GM18870 (cell line): ENCODE results near the gene EEPD1.
"Not testable (repeated sequence)": the region's sequence is repeated elsewhere in the genome, so short reads cannot be mapped to it uniquely, and the experiment has no call there.

Experiments used
- ATAC-seq: cut with Tn5 transposase; IDR thresholded peaks from one replicate; pipeline ENCODE4 v1.9.1; 2021; ENCODE audit warnings: moderate library complexity; ENCODE audit not compliant: unreplicated experiment

Gene EEPD1

GRCh38 chr7:36245684-36246299 lies 92.7 kb downstream of the EEPD1 start:
- ATAC-seq = no peak

- no peak for ATAC-seq
Observed at GRCh38 chr7:36249091-36249490, 96.0 kb downstream of the EEPD1 start.

- ATAC-seq = no peak
Observed at GRCh38 chr7:36253699-36254098, 100.6 kb downstream of the EEPD1 start.

- ATAC-seq = not testable (repeated sequence)
Observed at GRCh38 chr7:36258510-36259259, 105.6 kb downstream of the EEPD1 start.

GRCh38 chr7:36260481-36260880 lies 107.4 kb downstream of the EEPD1 start:
- ATAC-seq = peak; percentile 44

GRCh38 chr7:36261019-36261754 lies 108.1 kb downstream of the EEPD1 start:
- ATAC-seq = peak; percentile 37

GRCh38 chr7:36262309-36263094 lies 109.4 kb downstream of the EEPD1 start:
- no peak for ATAC-seq

GRCh38 chr7:36263095-36263484 lies 110.0 kb downstream of the EEPD1 start:
- ATAC-seq = no peak

GRCh38 chr7:36264123-36264801 lies 111.2 kb downstream of the EEPD1 start:
- peak; percentile 39 for ATAC-seq

- ATAC-seq = no peak
Observed at GRCh38 chr7:36264913-36265516, 112.0 kb downstream of the EEPD1 start.

GRCh38 chr7:36265680-36266079 lies 112.6 kb downstream of the EEPD1 start:
- no peak for ATAC-seq

- ATAC-seq = no peak
Observed at GRCh38 chr7:36266190-36266589, 113.1 kb downstream of the EEPD1 start.

GRCh38 chr7:36266683-36267082 lies 113.6 kb downstream of the EEPD1 start:
- no peak for ATAC-seq

- no peak for ATAC-seq
Observed at GRCh38 chr7:36272211-36272566, 119.1 kb downstream of the EEPD1 start.

- ATAC-seq = no peak
Observed at GRCh38 chr7:36272567-36273269, 119.7 kb downstream of the EEPD1 start.

GRCh38 chr7:36273836-36274235 lies 120.8 kb downstream of the EEPD1 start:
- ATAC-seq = no peak

- no peak for ATAC-seq
Observed at GRCh38 chr7:36275735-36276284, 122.8 kb downstream of the EEPD1 start.

- no peak for ATAC-seq
Observed at GRCh38 chr7:36276428-36277248, 123.6 kb downstream of the EEPD1 start.

- ATAC-seq = no peak
Observed at GRCh38 chr7:36277249-36277542, 124.1 kb downstream of the EEPD1 start.
